Vagina (tissue), 2 donors: Measurements from ENCODE around the gene MICAL3. TPM values are rescaled to one million over a fixed set of nuclear protein-coding genes. Genes with fewer than 3 reads are reported as not detected.
A peak's percentile ranks its signal among the peaks of the same experiment; 100 is the strongest.

Source experiments
- DNase-seq, 2 donors: peaks; one replicate each; pipeline ENCODE4 v3.0.0-alpha.2; 2017; ENCODE audit errors: extremely low spot score in 2 of 2
- H3K27ac ChIP-seq: fragments of 200-600 bp; sonication (generic); one replicate; pipeline ENCODE4 v1.5.1; 2019
- H3K27me3 ChIP-seq: fragments of 200-600 bp; sonication (generic); one replicate; pipeline ENCODE4 v1.5.1; 2019
- H3K36me3 ChIP-seq, 2 donors: fragments of 200-600 bp; sonication (generic); one replicate each; pipeline ENCODE4 v1.5.1; 2017 to 2019
- H3K4me1 ChIP-seq: fragments of 200-600 bp; sonication (generic); one replicate; pipeline ENCODE4 v1.5.1; 2019
- H3K4me3 ChIP-seq, 2 donors: fragments of 200-600 bp; sonication (generic); 1 replicate in 1 of 2; 2 replicates in 1 of 2; pipeline ENCODE4 v1.5.1; 2016 to 2019
- H3K9me3 ChIP-seq: fragments of 200-600 bp; sonication (generic); one replicate; pipeline ENCODE4 v1.5.1; 2019
- POLR2A ChIP-seq, 2 donors: fragments of 450-650 bp; IDR thresholded peaks; one replicate each; pipeline ENCODE4 v1.6.1; 2017; ENCODE audit warnings: antibody characterized with exemption in 2 of 2, mild to moderate bottlenecking in 2 of 2, moderate library complexity in 2 of 2
- POLR2AphosphoS5 ChIP-seq, 2 donors: sonication (generic); formaldehyde crosslinking; IDR thresholded peaks; one replicate each; pipeline ENCODE4 v1.9.0; 2017; ENCODE audit warnings: antibody characterized with exemption in 2 of 2, mild to moderate bottlenecking in 2 of 2, low read depth in 1 of 2; ENCODE audit not compliant: insufficient read depth in 1 of 2
- intact Hi-C: fragments of 100-400 bp; cut with DNase I; formaldehyde crosslinking; loops from one replicate; pipeline ENCODE4 v1.15.1; 2023
- total RNA-seq: library from RNA; depleted of rRNA; stranded (reverse); fragments of >200 nt; gene quantifications from one replicate; pipeline ENCODE4 v1.2.3, GENCODE V29; 2016
- TF ChIP-seq, protein P1 (sequence below), 3 experiments: fragments of 450-650 bp in 2 of 3; fragments of 200-600 bp in 1 of 3; sonication (generic) in 1 of 3; IDR thresholded peaks; one replicate each; pipeline ENCODE4 v1.5.1; 2017 to 2019; ENCODE audit warnings: antibody characterized with exemption in 3 of 3, mild to moderate bottlenecking in 2 of 3, moderate library complexity in 2 of 3

The MICAL3 gene
- total RNA-seq, 1 donor from 2014 or later = 35.1 TPM

- TF ChIP-seq POLR2AphosphoS5 (IDR thresholded peaks at IDR 0.05; ENCODE audit: insufficient read depth in 1 of 2, low read depth in 1 of 2) (no peak), POLR2A (IDR thresholded peaks at IDR 0.05) (no peak)
- TF ChIP-seq, protein P1, sequence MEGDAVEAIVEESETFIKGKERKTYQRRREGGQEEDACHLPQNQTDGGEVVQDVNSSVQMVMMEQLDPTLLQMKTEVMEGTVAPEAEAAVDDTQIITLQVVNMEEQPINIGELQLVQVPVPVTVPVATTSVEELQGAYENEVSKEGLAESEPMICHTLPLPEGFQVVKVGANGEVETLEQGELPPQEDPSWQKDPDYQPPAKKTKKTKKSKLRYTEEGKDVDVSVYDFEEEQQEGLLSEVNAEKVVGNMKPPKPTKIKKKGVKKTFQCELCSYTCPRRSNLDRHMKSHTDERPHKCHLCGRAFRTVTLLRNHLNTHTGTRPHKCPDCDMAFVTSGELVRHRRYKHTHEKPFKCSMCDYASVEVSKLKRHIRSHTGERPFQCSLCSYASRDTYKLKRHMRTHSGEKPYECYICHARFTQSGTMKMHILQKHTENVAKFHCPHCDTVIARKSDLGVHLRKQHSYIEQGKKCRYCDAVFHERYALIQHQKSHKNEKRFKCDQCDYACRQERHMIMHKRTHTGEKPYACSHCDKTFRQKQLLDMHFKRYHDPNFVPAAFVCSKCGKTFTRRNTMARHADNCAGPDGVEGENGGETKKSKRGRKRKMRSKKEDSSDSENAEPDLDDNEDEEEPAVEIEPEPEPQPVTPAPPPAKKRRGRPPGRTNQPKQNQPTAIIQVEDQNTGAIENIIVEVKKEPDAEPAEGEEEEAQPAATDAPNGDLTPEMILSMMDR (IDR thresholded peaks at IDR 0.05) = no peak
- peaks cover 26% of the 10 kb centered on the region for H3K4me1 ChIP-seq
- H3K36me3 ChIP-seq = no peaks in the 10 kb centered on the region
- intact Hi-C loops = no loop called here
- H3K9me3 ChIP-seq = no peaks in the 10 kb centered on the region
- DNase-seq = no peak
- H3K27ac ChIP-seq = peak overlapping the region; percentile 36
- no peaks in the 10 kb centered on the region for H3K27me3 ChIP-seq
- H3K4me3 ChIP-seq = no peak overlapping the region
These were observed 9.7 kb upstream of the MICAL3 start for GRCh38 chr22:18034076-18034475.

GRCh38 chr22:18033204-18033998, 9.0 kb upstream of the MICAL3 start:
- no peak for TF ChIP-seq POLR2A (IDR thresholded peaks at IDR 0.05)
- no peak for TF ChIP-seq POLR2AphosphoS5 (IDR thresholded peaks at IDR 0.05; ENCODE audit: insufficient read depth in 1 of 2, low read depth in 1 of 2)
- TF ChIP-seq, protein P1 (IDR thresholded peaks at IDR 0.05) = no peak
- peaks cover 26% of the 10 kb centered on the region for H3K4me1 ChIP-seq
- no peak for DNase-seq

DNA sequence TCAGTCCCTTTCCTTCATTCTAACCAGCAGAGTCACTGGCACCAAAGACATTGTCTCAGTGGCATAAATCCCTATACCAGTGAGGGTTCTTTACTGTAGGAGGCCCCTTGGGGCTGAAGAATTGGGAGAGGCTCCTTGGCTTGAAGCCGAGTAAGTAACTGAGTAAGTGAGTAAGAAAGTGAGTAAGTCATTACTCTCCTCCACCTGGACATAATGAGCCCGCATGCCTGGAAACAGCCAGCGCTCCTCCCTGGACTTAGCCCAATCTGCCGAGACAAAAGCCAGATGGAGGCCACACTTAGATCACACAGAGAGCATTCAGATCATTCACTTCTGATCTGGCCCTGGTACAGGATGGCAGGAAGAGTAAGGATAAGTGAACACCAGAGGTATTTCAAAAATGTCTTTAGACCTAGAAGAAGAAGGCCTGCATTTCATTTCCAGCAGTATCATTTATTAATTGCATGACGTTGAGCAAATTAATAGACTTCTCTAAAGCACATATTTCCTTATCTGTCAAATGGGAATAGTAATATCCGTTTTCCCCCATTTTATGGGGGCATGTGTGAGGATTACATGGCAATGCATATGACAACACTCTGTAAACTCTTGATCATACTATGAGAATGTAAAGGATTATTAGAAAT, 8.2 kb upstream of the MICAL3 start:
- H3K9me3 ChIP-seq = no peaks in the 10 kb centered on the region

More at GRCh38 chr22:18033204-18033998, 9.0 kb upstream of the MICAL3 start:
- Histone ChIP-seq H3K4me3 (no peak overlapping the region), H3K36me3 (no peaks in the 10 kb centered on the region), H3K27me3 (no peaks in the 10 kb centered on the region), H3K9me3 (no peaks in the 10 kb centered on the region), H3K27ac (peak overlapping the region; percentile 36)
- intact Hi-C loops = no loop called here

GRCh38 chr22:18031695-18032454, 7.5 kb upstream of the MICAL3 start:
- peak overlapping the region; percentile 72 for H3K27ac ChIP-seq
- intact Hi-C loops = no loop called here
- peaks cover 26% of the 10 kb centered on the region for H3K4me1 ChIP-seq
- H3K36me3 ChIP-seq = no peaks in the 10 kb centered on the region
- H3K27me3 ChIP-seq = no peaks in the 10 kb centered on the region
- no peak overlapping the region for H3K4me3 ChIP-seq
- TF ChIP-seq POLR2AphosphoS5 (IDR thresholded peaks at IDR 0.05; ENCODE audit: insufficient read depth in 1 of 2, low read depth in 1 of 2) (peak in 1 of 2 donors; percentile 42), POLR2A (IDR thresholded peaks at IDR 0.05) (no peak)
- TF ChIP-seq, protein P1 (IDR thresholded peaks at IDR 0.05) = no peak
- no peak for DNase-seq
- H3K9me3 ChIP-seq = no peaks in the 10 kb centered on the region

More for the DNA sequence above, 8.2 kb upstream of the MICAL3 start:
- H3K27me3 ChIP-seq = no peaks in the 10 kb centered on the region
- H3K36me3 ChIP-seq = no peaks in the 10 kb centered on the region
- H3K4me1 ChIP-seq = peaks cover 26% of the 10 kb centered on the region
- H3K4me3 ChIP-seq = no peak overlapping the region
- intact Hi-C loops = no loop called here
- H3K27ac ChIP-seq = peak overlapping the region; percentile 72
- peak in 1 of 2 donors; percentile 37 for TF ChIP-seq POLR2AphosphoS5 (IDR thresholded peaks at IDR 0.05; ENCODE audit: insufficient read depth in 1 of 2, low read depth in 1 of 2)
- no peak for TF ChIP-seq POLR2A (IDR thresholded peaks at IDR 0.05)
- TF ChIP-seq, protein P1 (IDR thresholded peaks at IDR 0.05) = no peak
- DNase-seq = no peak
